22Rv1 (cell line): ENCODE data around the gene KRTAP4-1.

Source experiments
- H3K27ac ChIP-seq: fragments of 450-650 bp; 2 replicates; pipeline ENCODE4 v1.5.1; 2017
- ZFX ChIP-seq: fragments of 450-650 bp; IDR thresholded peaks from 2 replicates; pipeline ENCODE4 v1.6.1; 2017; ENCODE audit warnings: antibody characterized with exemption, borderline replicate concordance
- TF ChIP-seq, protein P1 (sequence below): fragments of 450-650 bp; IDR thresholded peaks from 2 replicates; pipeline ENCODE4 v1.5.1; 2017; ENCODE audit warnings: mild to moderate bottlenecking

Gene KRTAP4-1

GRCh38 chr17:41185001-41185400, 290 bp upstream of the KRTAP4-1 start:
- TF ChIP-seq ZFX: no peak
- TF ChIP-seq, protein P1, sequence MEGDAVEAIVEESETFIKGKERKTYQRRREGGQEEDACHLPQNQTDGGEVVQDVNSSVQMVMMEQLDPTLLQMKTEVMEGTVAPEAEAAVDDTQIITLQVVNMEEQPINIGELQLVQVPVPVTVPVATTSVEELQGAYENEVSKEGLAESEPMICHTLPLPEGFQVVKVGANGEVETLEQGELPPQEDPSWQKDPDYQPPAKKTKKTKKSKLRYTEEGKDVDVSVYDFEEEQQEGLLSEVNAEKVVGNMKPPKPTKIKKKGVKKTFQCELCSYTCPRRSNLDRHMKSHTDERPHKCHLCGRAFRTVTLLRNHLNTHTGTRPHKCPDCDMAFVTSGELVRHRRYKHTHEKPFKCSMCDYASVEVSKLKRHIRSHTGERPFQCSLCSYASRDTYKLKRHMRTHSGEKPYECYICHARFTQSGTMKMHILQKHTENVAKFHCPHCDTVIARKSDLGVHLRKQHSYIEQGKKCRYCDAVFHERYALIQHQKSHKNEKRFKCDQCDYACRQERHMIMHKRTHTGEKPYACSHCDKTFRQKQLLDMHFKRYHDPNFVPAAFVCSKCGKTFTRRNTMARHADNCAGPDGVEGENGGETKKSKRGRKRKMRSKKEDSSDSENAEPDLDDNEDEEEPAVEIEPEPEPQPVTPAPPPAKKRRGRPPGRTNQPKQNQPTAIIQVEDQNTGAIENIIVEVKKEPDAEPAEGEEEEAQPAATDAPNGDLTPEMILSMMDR: no peak
- H3K27ac ChIP-seq: no peak overlapping the region

GRCh38 chr17:41178843-41179616, 5.7 kb downstream of the KRTAP4-1 start:
- TF ChIP-seq, protein P1: no peak
- TF ChIP-seq ZFX: no peak
- H3K27ac ChIP-seq: no peak overlapping the region

- no peak overlapping the region for H3K27ac ChIP-seq
- TF ChIP-seq, protein P1: no peak
- TF ChIP-seq ZFX: no peak
These were observed 6.4 kb downstream of the KRTAP4-1 start for GRCh38 chr17:41178341-41178740.

- no peak for TF ChIP-seq ZFX
- TF ChIP-seq, protein P1: no peak
These were observed 6.9 kb downstream of the KRTAP4-1 start, which contains the start of gene KRTAP4-2 for GRCh38 chr17:41177727-41178271. KRTAP4-2 (minus strand) TSS chr17:41178221; CDS start chr17:41178164, 57 bp downstream.

DNA sequence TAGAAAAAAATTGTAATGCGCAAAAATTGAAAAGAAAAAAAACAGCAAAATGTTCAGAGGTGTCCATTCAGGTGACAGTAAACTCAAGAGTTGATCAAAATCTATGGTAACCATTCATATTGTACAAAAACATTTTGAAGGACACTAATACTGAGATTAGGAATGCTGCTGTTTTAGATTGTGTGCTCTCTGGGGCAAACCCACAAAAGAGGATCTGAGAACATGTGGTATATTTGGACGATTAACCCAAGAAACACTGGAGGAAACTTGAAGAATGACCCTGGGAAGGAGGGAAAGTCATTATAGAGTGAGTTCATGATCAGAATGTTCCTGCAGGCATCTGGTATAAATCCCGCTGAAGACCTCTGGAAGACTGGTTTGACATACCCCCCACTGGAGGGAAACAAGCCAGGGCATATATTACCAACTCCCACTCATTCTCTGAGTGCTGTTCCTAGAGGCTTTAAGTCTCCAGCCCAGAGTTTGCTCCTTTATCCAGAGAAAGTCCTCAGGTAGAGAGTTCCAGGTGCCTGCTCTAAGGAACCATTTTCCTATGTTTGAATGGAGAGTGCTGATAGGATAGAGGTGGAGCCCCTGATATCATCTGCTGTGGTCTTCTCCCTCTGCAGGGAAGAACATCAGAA, 7.8 kb downstream of the KRTAP4-1 start:
- TF ChIP-seq ZFX: no peak
- TF ChIP-seq, protein P1: no peak
- H3K27ac ChIP-seq: no peak overlapping the region

More at GRCh38 chr17:41177727-41178271, 6.9 kb downstream of the KRTAP4-1 start, which contains the start of gene KRTAP4-2:
- no peak within 1 kb of the TSS for H3K27ac ChIP-seq

GRCh38 chr17:41171886-41172285, 12.8 kb downstream of the KRTAP4-1 start:
- no peak overlapping the region for H3K27ac ChIP-seq
- TF ChIP-seq ZFX: no peak
- TF ChIP-seq, protein P1: no peak
